Transverse colon (tissue), 4 donors: Measurements from ENCODE around the gene TECRL. TPM values are rescaled to one million over a fixed set of nuclear protein-coding genes. Genes with fewer than 3 reads are reported as not detected.

Source experiments
- DNase-seq: peaks from one replicate; pipeline ENCODE4 v3.0.0-alpha.2; 2019
- H3K27ac ChIP-seq, 4 donors: fragments of 200-600 bp; sonication (generic); 2 replicates each; pipeline ENCODE4 v1.5.1; 2016 to 2018; ENCODE audit warnings: inconsistent platforms in 4 of 4
- H3K27me3 ChIP-seq: fragments of 200-600 bp; sonication (generic); 2 replicates; pipeline ENCODE4 v1.5.1; 2017; ENCODE audit warnings: inconsistent platforms
- H3K36me3 ChIP-seq, 4 donors: fragments of 200-600 bp; sonication (generic); 2 replicates each; pipeline ENCODE4 v1.5.1; 2017 to 2019; ENCODE audit warnings: inconsistent platforms in 4 of 4
- H3K4me1 ChIP-seq, 4 donors: fragments of 200-600 bp; sonication (generic); 2 replicates each; pipeline ENCODE4 v1.5.1; 2017 to 2020; ENCODE audit warnings: inconsistent platforms in 4 of 4
- H3K4me3 ChIP-seq, 4 donors: fragments of 200-600 bp; sonication (generic); 1 replicate in 1 of 4; 2 replicates in 3 of 4; pipeline versions ENCODE4 v1.5.1 to v1.6.1; 2017 to 2019; ENCODE audit warnings: inconsistent platforms in 4 of 4
- H3K9me3 ChIP-seq, 2 donors: fragments of 200-600 bp; sonication (generic); 2 replicates each; pipeline ENCODE4 v1.5.1; 2017 to 2019; ENCODE audit warnings: inconsistent platforms in 2 of 2
- EP300 ChIP-seq: sonication (generic); formaldehyde crosslinking; IDR thresholded peaks from one replicate; pipeline ENCODE4 v1.6.1; 2017; ENCODE audit warnings: antibody characterized with exemption, low read depth
- POLR2A ChIP-seq: fragments of 450-650 bp; IDR thresholded peaks from one replicate; pipeline ENCODE4 v1.6.1; 2016; ENCODE audit warnings: antibody characterized with exemption, mild to moderate bottlenecking, moderate library complexity
- POLR2AphosphoS5 ChIP-seq, 3 donors: sonication (generic); formaldehyde crosslinking; IDR thresholded peaks; one replicate each; pipeline ENCODE4 v1.6.1; 2016; ENCODE audit warnings: antibody characterized with exemption in 3 of 3
- WGBS, 2 donors: methylation state at CpG; one replicate each; pipeline ENCODE4 v1.1.5; 2018; ENCODE audit warnings: low coverage in 1 of 2; 5-methylcytosine and 5-hydroxymethylcytosine counted together
- in situ Hi-C, 4 donors: fragments of 200-750 bp; cut with MboI; loops; one replicate each; pipeline versions ENCODE4 v1.15.0 to v1.15.1; 2017; ENCODE audit warnings: low sequenced_read_pairs in 3 of 4, low pct_ligation_motif_present in 1 of 4, low pct_unique_long_range_greater_than_20kb in 1 of 4
- intact Hi-C: fragments of 100-400 bp; cut with DNase I; formaldehyde crosslinking; loops from one replicate; pipeline ENCODE4 v1.15.1; 2023; ENCODE audit warnings: low total_unique reads
- total RNA-seq, 4 donors: library from RNA; depleted of rRNA; stranded (reverse); fragments of >200 nt; gene quantifications; one replicate each; pipeline ENCODE4 v1.1.0, GENCODE V29; 2016
- TF ChIP-seq, protein P1 (sequence below), 5 experiments: fragments of 200-600 bp in 3 of 5; fragments of 450-650 bp in 2 of 5; sonication (generic) in 3 of 5; IDR thresholded peaks; 1 replicate in 2 of 5; 2 replicates in 3 of 5; pipeline ENCODE4 v1.5.1; 2016 to 2017; ENCODE audit warnings: antibody characterized with exemption in 5 of 5, inconsistent platforms in 3 of 5, mild to moderate bottlenecking in 2 of 5, moderate library complexity in 1 of 5

The TECRL gene
- total RNA-seq, 4 donors from 2014 or later = not detected

DNA sequence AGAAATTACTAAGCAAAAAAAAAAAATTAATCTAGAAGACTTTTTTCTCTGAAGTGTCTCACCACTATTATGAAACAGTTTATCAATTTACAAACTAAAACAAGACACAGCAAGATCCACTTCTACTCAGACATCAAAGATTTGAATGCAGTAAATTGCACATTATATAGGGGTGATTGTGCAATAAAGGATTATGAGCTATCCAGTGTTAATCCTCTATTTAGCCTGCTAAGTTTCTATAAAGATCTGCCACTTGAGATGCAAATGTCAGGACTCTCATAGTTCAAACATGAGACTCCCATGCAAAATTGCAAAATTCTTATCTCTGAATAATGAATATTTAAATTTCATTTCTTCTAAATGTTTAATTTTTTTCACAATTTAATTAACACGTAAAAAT lies 2.2 kb downstream of the TECRL start:
- WGBS, 2 donors = 67 to 71% methylated on average over 1 of the region's 1 CpG
- no peak for DNase-seq
- Histone ChIP-seq H3K9me3 (no peaks in the 10 kb centered on the region), H3K27ac (no peak overlapping the region), H3K27me3 (no peaks in the 10 kb centered on the region), H3K36me3 (no peaks in the 10 kb centered on the region), H3K4me3 (no peak overlapping the region), H3K4me1 (no peaks in the 10 kb centered on the region)
- no peak for TF ChIP-seq POLR2AphosphoS5 (IDR thresholded peaks at IDR 0.05)
- TF ChIP-seq, protein P1, sequence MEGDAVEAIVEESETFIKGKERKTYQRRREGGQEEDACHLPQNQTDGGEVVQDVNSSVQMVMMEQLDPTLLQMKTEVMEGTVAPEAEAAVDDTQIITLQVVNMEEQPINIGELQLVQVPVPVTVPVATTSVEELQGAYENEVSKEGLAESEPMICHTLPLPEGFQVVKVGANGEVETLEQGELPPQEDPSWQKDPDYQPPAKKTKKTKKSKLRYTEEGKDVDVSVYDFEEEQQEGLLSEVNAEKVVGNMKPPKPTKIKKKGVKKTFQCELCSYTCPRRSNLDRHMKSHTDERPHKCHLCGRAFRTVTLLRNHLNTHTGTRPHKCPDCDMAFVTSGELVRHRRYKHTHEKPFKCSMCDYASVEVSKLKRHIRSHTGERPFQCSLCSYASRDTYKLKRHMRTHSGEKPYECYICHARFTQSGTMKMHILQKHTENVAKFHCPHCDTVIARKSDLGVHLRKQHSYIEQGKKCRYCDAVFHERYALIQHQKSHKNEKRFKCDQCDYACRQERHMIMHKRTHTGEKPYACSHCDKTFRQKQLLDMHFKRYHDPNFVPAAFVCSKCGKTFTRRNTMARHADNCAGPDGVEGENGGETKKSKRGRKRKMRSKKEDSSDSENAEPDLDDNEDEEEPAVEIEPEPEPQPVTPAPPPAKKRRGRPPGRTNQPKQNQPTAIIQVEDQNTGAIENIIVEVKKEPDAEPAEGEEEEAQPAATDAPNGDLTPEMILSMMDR (IDR thresholded peaks at IDR 0.05) = no peak
- TF ChIP-seq EP300 = no peak
- TF ChIP-seq POLR2A = no peak
- intact Hi-C loops (no loop called here), in situ Hi-C loops (no loop called here)

DNA sequence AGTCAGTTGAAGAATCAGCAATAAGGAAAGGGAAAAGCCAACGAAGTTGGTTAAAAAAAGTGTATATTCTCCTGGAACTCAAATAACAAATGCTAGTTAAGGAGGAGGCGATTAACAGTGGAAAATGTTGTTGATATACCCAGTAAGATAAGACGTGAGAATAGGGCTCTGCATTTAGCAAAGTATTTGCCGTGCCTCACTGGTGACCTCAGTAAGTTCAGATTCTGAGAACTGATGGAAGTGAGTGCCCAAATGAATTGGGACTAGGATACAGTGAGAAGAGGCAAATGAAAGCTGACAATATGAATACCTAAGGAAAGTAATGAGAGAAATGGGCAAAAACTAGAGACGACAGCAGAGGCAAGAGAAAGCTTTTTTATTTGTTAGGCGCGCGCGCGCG lies 3.5 kb downstream of the TECRL start:
- no peaks in the 10 kb centered on the region for H3K9me3 ChIP-seq
- no peaks in the 10 kb centered on the region for H3K4me1 ChIP-seq
- intact Hi-C loops (no loop called here), in situ Hi-C loops (no loop called here)
- H3K27me3 ChIP-seq = no peaks in the 10 kb centered on the region
- H3K27ac ChIP-seq = no peak overlapping the region
- no peak for DNase-seq
- TF ChIP-seq, protein P1 (IDR thresholded peaks at IDR 0.05) = no peak
- TF ChIP-seq EP300 = no peak
- no peak for TF ChIP-seq POLR2AphosphoS5 (IDR thresholded peaks at IDR 0.05)
- TF ChIP-seq POLR2A = no peak
- H3K4me3 ChIP-seq = no peak overlapping the region
- H3K36me3 ChIP-seq = no peaks in the 10 kb centered on the region
- 61 to 82% methylated on average over 11 of the region's 11 CpGs for WGBS, 2 donors

DNA sequence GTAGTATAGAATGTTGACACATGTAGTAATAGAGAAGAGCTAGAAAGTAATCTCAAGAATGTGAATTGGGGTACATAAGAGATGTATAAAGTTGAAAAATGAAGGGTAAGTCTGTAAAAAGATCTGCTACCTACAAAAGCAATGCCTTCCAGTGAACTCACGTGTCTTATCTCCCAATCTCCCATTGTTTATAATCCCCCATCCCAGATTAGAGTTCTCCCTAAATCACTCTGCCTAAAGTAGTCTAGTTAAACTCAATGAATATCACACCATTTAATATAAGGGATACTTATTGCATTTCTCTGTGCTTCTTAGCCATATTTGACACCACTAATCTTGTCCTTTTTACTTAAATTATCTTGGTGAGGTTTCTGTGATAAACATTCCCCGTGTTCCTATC lies 6.6 kb downstream of the TECRL start:
- no peak overlapping the region for H3K4me3 ChIP-seq
- TF ChIP-seq EP300 = no peak
- no peak for TF ChIP-seq POLR2AphosphoS5 (IDR thresholded peaks at IDR 0.05)
- no peak for TF ChIP-seq POLR2A
- TF ChIP-seq, protein P1 (IDR thresholded peaks at IDR 0.05) = no peak
- H3K27ac ChIP-seq = no peak overlapping the region
- intact Hi-C loops = no loop called here
- in situ Hi-C loops = no loop called here
- WGBS, 2 donors = 13 to 25% methylated on average over 2 of the region's 2 CpGs
- no peaks in the 10 kb centered on the region for H3K36me3 ChIP-seq
- DNase-seq = no peak
- H3K4me1 ChIP-seq = no peaks in the 10 kb centered on the region
- H3K27me3 ChIP-seq = no peaks in the 10 kb centered on the region
- no peaks in the 10 kb centered on the region for H3K9me3 ChIP-seq

DNA sequence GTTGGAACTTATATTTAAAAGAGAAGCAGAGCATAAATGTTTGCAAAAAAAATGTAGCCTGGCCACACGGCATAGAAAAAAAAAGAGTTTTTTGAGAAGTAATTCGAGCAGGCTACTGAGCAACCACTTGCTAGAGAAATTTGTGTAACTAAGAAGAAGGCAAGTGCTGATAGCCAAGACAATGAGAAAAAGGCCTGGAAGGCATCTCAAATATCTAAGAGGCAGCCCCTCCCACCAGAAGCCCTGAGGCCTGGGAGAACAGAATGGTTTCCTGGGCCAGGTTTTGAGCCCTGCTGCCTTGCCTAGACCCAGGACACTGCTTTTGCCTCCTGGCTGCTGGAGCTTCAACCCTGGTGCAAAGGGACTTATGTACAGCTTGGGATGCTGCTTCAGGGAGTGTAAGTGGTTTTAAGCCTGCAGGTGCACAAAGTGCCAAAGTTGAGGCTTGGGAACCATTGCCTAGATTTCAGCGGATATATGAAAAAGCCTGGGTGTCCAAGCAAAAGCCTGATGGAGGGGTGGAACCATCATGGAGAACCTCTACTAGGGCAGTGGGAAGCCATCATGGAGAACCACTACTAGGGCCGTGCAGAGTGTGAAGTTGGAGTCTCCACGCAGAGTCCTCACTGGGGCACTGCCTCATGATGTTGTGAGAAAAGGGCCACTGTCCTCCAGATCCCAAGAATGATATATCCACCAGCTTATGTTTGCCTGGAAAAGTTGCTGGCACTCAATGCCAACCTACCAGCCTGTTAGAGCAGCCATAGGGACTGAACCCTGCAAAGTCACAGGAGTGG lies 9.7 kb downstream of the TECRL start:
- Histone ChIP-seq H3K36me3 (no peaks in the 10 kb centered on the region), H3K27ac (no peak overlapping the region), H3K9me3 (no peaks in the 10 kb centered on the region), H3K4me1 (no peaks in the 10 kb centered on the region), H3K27me3 (no peaks in the 10 kb centered on the region), H3K4me3 (no peak overlapping the region)
- WGBS, 2 donors = 77 to 86% methylated on average over 4 to 5 of the region's 5 CpGs
- in situ Hi-C loops = no loop called here
- intact Hi-C loops = no loop called here
- TF ChIP-seq POLR2A (no peak), EP300 (no peak), POLR2AphosphoS5 (IDR thresholded peaks at IDR 0.05) (no peak)
- TF ChIP-seq, protein P1 (IDR thresholded peaks at IDR 0.05) = no peak
- DNase-seq = no peak
